Natural killer cell (primary cell): ENCODE data around the gene CEACAM4. TPM values are rescaled to one million over a fixed set of nuclear protein-coding genes. Genes with fewer than 3 reads are reported as not detected.

Experiments used
- ATAC-seq, 3 donors: fragments of 150-1000 bp in 2 of 3; fragments of 200-7000 bp in 1 of 3; cut with Tn5 transposase; 1 replicate in 1 of 3; 2 replicates in 2 of 3; pipeline ENCODE4 v1.10.0; 2021; ENCODE audit warnings: mild to moderate bottlenecking in 2 of 3, moderate library complexity in 2 of 3
- DNase-seq, 2 donors: peaks; one replicate each; pipeline versions ENCODE4 v3.0.0 to v3.0.0-alpha.2; 2013 to 2021; ENCODE audit warnings: mixed read lengths in 1 of 2
- H3K27ac ChIP-seq: one replicate; pipeline ENCODE4 v1.5.1; 2013; ENCODE audit warnings: mild to moderate bottlenecking, low read length
- H3K27me3 ChIP-seq: one replicate; pipeline ENCODE4 v1.6.1; 2013; ENCODE audit warnings: low read length; ENCODE audit not compliant: control insufficient read depth, insufficient read depth
- H3K36me3 ChIP-seq: one replicate; pipeline ENCODE4 v1.6.1; 2013; ENCODE audit warnings: low read length; ENCODE audit not compliant: control insufficient read depth, insufficient read depth
- H3K4me1 ChIP-seq: one replicate; pipeline ENCODE4 v1.6.1; 2013; ENCODE audit warnings: low read length; ENCODE audit not compliant: control insufficient read depth, insufficient read depth
- H3K4me3 ChIP-seq: one replicate; pipeline ENCODE4 v1.5.1; 2013; ENCODE audit warnings: low read length
- H3K9me3 ChIP-seq: one replicate; pipeline ENCODE4 v1.6.1; 2013; ENCODE audit warnings: low read length; ENCODE audit not compliant: control insufficient read depth, insufficient read depth
- H3K27ac Mint-ChIP-seq, 2 donors: one replicate each; pipeline ENCODE4 v1.8.0; 2022; ENCODE audit warnings: mild to moderate bottlenecking in 2 of 2, mixed read lengths in 2 of 2, moderate library complexity in 1 of 2
- H3K27me3 Mint-ChIP-seq, 2 donors: one replicate each; pipeline ENCODE4 v1.8.0; 2022; ENCODE audit warnings: low read depth in 2 of 2, mixed read lengths in 2 of 2
- H3K36me3 Mint-ChIP-seq: one replicate; pipeline ENCODE4 v1.8.0; 2022; ENCODE audit warnings: mixed read lengths
- H3K4me1 Mint-ChIP-seq, 2 donors: one replicate each; pipeline ENCODE4 v1.8.0; 2022; ENCODE audit warnings: mixed read lengths in 2 of 2
- H3K4me3 Mint-ChIP-seq: one replicate; pipeline ENCODE4 v1.8.0; 2022; ENCODE audit warnings: mild to moderate bottlenecking, moderate library complexity, mixed read lengths
- H3K9me3 Mint-ChIP-seq, 2 donors: one replicate each; pipeline ENCODE4 v1.8.0; 2022; ENCODE audit warnings: mixed read lengths in 2 of 2
- CTCF ChIP-seq: fragments of 200-600 bp; IDR thresholded peaks from one replicate; pipeline ENCODE4 v1.8.0; 2022; ENCODE audit warnings: antibody characterized with exemption
- WGBS: methylation state at CpG from one replicate; pipeline ENCODE4 v1.1.7; 2013; ENCODE audit warnings: missing lambda C conversion rate; ENCODE audit not compliant: insufficient coverage; 5-methylcytosine and 5-hydroxymethylcytosine counted together
- intact Hi-C: fragments of 100-400 bp; cut with micrococcal nuclease; formaldehyde crosslinking; loops from one replicate; pipeline ENCODE4 v1.14.2; 2022
- total RNA-seq, 4 donors: library from RNA; stranded (reverse); fragments of 120-200 nt in 1 of 4; gene quantifications; one replicate each; pipeline versions ENCODE4 v1.2.3 to v1.2.4, GENCODE V29; 2013 to 2022

CEACAM4 gene
- total RNA-seq, 3 donors from 2014 or later (not counting 1 experiment from before 2014, with no cell fraction given): 0.52 to 1.1 (median 0.78) TPM

GRCh38 chr19:41591951-41592562 is 34.8 kb downstream of the CEACAM4 start:
- no peak for ATAC-seq
- peaks cover 7% of the 10 kb centered on the region for H3K36me3 ChIP-seq
- H3K9me3 ChIP-seq: no peaks in the 10 kb centered on the region
- peak overlapping the region in 1 of 2 donors; percentile 25 for H3K27ac Mint-ChIP-seq
- no peak overlapping the region for H3K4me3 ChIP-seq
- TF ChIP-seq CTCF: no peak
- H3K4me3 Mint-ChIP-seq: no peak overlapping the region
- H3K4me1 Mint-ChIP-seq: peaks cover 0 to 19% of the 10 kb centered on the region in 2 donors
- no peak for DNase-seq
- 56% methylated on average over 5 of the region's 5 CpGs for WGBS
- H3K27me3 ChIP-seq: peaks cover 8% of the 10 kb centered on the region
- no peak overlapping the region for H3K27ac ChIP-seq
- peaks cover 17 to 21% of the 10 kb centered on the region in 2 donors for H3K27me3 Mint-ChIP-seq
- peaks cover 6% of the 10 kb centered on the region for H3K4me1 ChIP-seq
- H3K36me3 Mint-ChIP-seq: no peaks in the 10 kb centered on the region
- H3K9me3 Mint-ChIP-seq: no peaks in the 10 kb centered on the region
- intact Hi-C loops: no loop called here

GRCh38 chr19:41590936-41591335 is 35.9 kb downstream of the CEACAM4 start:
- no peaks in the 10 kb centered on the region for H3K9me3 Mint-ChIP-seq
- Histone ChIP-seq H3K4me3 (no peak overlapping the region), H3K4me1 (peaks cover 6% of the 10 kb centered on the region), H3K27ac (no peak overlapping the region), H3K27me3 (no peaks in the 10 kb centered on the region), H3K9me3 (no peaks in the 10 kb centered on the region), H3K36me3 (peaks cover 16% of the 10 kb centered on the region)
- peaks cover 9 to 17% of the 10 kb centered on the region in 2 donors for H3K27me3 Mint-ChIP-seq
- H3K27ac Mint-ChIP-seq: no peak overlapping the region
- intact Hi-C loops: no loop called here
- H3K36me3 Mint-ChIP-seq: no peaks in the 10 kb centered on the region
- H3K4me1 Mint-ChIP-seq: peaks cover 0 to 19% of the 10 kb centered on the region in 2 donors
- H3K4me3 Mint-ChIP-seq: no peak overlapping the region
- ATAC-seq: no peak
- no peak for DNase-seq
- no peak for TF ChIP-seq CTCF

GRCh38 chr19:41589371-41589770 is 37.5 kb downstream of the CEACAM4 start:
- Mint-ChIP-seq H3K4me1 (peaks cover 0 to 17% of the 10 kb centered on the region in 2 donors), H3K36me3 (no peaks in the 10 kb centered on the region), H3K27ac (peak overlapping the region in 1 of 2 donors; percentile 68), H3K4me3 (no peak overlapping the region), H3K9me3 (no peaks in the 10 kb centered on the region), H3K27me3 (peaks cover 0 to 10% of the 10 kb centered on the region in 2 donors)
- no peak for DNase-seq
- TF ChIP-seq CTCF: no peak
- WGBS: 84% methylated on average over 2 of the region's 2 CpGs
- H3K4me1 ChIP-seq: peaks cover 6% of the 10 kb centered on the region
- H3K27ac ChIP-seq: no peak overlapping the region
- H3K27me3 ChIP-seq: no peaks in the 10 kb centered on the region
- no peak for ATAC-seq
- H3K4me3 ChIP-seq: no peak overlapping the region
- H3K36me3 ChIP-seq: peaks cover 30% of the 10 kb centered on the region
- intact Hi-C loops: no loop called here
- H3K9me3 ChIP-seq: no peaks in the 10 kb centered on the region
